Liver (tissue), 3 donors: Measurements from ENCODE around the gene RUNX1.

Experiments used
- FOXA1 ChIP-seq: IDR thresholded peaks from 2 replicates; pipeline ENCODE4 v1.6.1; 2016; ENCODE audit warnings: antibody characterized with exemption
- GABPA ChIP-seq, 2 donors: IDR thresholded peaks in 1 of 2; conservative IDR thresholded peaks in 1 of 2; 2 replicates each; pipeline ENCODE4 v1.6.1; 2016; ENCODE audit warnings: antibody characterized with exemption in 2 of 2, mild to moderate bottlenecking in 1 of 2, moderate library complexity in 1 of 2
- HNF4A ChIP-seq, 2 donors: conservative IDR thresholded peaks; 2 replicates each; pipeline ENCODE4 v1.6.1; 2016; ENCODE audit warnings: antibody characterized with exemption in 2 of 2, mild to moderate bottlenecking in 2 of 2
- JUND ChIP-seq, 2 donors: IDR thresholded peaks; 2 replicates each; pipeline ENCODE4 v1.6.1; 2016; ENCODE audit warnings: antibody characterized with exemption in 2 of 2
- NR2F2 ChIP-seq: IDR thresholded peaks from 2 replicates; pipeline ENCODE4 v1.6.1; 2016; ENCODE audit warnings: antibody characterized with exemption
- RAD21 ChIP-seq, 2 donors: IDR thresholded peaks; 2 replicates each; pipeline ENCODE4 v1.6.1; 2016; ENCODE audit warnings: antibody characterized with exemption in 2 of 2, mild to moderate bottlenecking in 2 of 2
- TAF1 ChIP-seq: conservative IDR thresholded peaks from 2 replicates; pipeline ENCODE4 v1.6.1; 2016; ENCODE audit warnings: antibody characterized with exemption, mild to moderate bottlenecking
- YY1 ChIP-seq: IDR thresholded peaks from 2 replicates; pipeline ENCODE4 v1.6.1; 2016; ENCODE audit warnings: antibody characterized with exemption, mild to moderate bottlenecking
- TF ChIP-seq, protein P1 (sequence below): fragments of 150-350 bp; IDR thresholded peaks from 2 replicates; pipeline ENCODE4 v1.5.1; 2017; ENCODE audit warnings: improper control_type of control experiment, low read depth, low read length; ENCODE audit not compliant: missing input control
- TF ChIP-seq, protein P2 (sequence below): IDR thresholded peaks from 2 replicates; pipeline ENCODE4 v1.6.1; 2016; ENCODE audit warnings: antibody characterized with exemption, mild to moderate bottlenecking
- TF ChIP-seq, protein P3 (sequence below): IDR thresholded peaks from 2 replicates; pipeline ENCODE4 v1.6.1; 2016; ENCODE audit warnings: antibody characterized with exemption
- TF ChIP-seq, protein P4 (sequence below): IDR thresholded peaks from 2 replicates; pipeline ENCODE4 v1.6.1; 2016; ENCODE audit warnings: antibody characterized with exemption
- donor health status: healthy.
- donor health status: healthy.

DNA sequence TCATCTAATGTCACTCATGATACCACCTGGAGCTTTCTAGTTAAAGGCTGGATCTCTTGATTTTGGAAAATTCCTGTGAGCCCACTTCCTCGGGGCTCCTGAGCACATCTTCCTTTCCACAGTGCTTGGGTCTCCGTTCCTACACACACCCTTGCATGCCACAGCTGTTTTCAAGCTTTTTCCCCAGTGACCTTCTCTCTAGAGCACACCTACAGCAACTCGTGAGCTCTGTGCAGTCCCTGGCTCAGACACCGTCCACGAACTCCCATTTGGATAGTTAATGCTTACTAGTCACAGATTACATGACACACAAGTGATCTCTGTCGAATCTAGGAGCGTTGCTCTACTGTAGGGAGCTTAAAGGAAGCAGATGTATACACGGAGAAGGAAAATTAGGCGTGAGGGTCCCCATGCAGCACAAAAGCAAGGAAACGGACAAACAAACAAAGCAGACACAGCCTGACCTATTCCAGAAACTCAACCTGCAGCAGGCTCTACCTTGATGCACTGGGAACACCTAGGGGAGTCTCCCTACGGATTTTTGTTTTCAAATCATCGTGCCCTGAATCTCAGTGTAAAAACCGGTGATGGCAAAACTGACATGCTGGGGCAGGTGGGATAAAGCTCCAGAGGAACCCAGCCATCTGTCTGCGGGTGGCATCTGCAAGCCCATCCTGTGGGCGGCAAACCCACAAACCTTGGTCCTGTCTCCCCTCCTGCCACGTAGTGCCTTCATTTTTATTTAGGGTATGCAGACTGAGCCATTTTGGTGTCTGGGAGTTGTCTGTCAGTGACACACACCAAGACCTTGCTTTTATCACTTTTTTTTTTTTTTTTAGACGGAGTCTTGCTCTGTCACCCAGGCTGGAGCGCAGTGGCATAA lies 177.8 kb downstream of the RUNX1 start:
- TF ChIP-seq, protein P1, sequence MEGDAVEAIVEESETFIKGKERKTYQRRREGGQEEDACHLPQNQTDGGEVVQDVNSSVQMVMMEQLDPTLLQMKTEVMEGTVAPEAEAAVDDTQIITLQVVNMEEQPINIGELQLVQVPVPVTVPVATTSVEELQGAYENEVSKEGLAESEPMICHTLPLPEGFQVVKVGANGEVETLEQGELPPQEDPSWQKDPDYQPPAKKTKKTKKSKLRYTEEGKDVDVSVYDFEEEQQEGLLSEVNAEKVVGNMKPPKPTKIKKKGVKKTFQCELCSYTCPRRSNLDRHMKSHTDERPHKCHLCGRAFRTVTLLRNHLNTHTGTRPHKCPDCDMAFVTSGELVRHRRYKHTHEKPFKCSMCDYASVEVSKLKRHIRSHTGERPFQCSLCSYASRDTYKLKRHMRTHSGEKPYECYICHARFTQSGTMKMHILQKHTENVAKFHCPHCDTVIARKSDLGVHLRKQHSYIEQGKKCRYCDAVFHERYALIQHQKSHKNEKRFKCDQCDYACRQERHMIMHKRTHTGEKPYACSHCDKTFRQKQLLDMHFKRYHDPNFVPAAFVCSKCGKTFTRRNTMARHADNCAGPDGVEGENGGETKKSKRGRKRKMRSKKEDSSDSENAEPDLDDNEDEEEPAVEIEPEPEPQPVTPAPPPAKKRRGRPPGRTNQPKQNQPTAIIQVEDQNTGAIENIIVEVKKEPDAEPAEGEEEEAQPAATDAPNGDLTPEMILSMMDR, result no peak
- TF ChIP-seq, protein P2, sequence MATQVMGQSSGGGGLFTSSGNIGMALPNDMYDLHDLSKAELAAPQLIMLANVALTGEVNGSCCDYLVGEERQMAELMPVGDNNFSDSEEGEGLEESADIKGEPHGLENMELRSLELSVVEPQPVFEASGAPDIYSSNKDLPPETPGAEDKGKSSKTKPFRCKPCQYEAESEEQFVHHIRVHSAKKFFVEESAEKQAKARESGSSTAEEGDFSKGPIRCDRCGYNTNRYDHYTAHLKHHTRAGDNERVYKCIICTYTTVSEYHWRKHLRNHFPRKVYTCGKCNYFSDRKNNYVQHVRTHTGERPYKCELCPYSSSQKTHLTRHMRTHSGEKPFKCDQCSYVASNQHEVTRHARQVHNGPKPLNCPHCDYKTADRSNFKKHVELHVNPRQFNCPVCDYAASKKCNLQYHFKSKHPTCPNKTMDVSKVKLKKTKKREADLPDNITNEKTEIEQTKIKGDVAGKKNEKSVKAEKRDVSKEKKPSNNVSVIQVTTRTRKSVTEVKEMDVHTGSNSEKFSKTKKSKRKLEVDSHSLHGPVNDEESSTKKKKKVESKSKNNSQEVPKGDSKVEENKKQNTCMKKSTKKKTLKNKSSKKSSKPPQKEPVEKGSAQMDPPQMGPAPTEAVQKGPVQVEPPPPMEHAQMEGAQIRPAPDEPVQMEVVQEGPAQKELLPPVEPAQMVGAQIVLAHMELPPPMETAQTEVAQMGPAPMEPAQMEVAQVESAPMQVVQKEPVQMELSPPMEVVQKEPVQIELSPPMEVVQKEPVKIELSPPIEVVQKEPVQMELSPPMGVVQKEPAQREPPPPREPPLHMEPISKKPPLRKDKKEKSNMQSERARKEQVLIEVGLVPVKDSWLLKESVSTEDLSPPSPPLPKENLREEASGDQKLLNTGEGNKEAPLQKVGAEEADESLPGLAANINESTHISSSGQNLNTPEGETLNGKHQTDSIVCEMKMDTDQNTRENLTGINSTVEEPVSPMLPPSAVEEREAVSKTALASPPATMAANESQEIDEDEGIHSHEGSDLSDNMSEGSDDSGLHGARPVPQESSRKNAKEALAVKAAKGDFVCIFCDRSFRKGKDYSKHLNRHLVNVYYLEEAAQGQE, result no peak
- TF ChIP-seq, protein P3, sequence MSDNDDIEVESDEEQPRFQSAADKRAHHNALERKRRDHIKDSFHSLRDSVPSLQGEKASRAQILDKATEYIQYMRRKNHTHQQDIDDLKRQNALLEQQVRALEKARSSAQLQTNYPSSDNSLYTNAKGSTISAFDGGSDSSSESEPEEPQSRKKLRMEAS, result no peak
- TF ChIP-seq TAF1 (no peak), RAD21 (IDR thresholded peaks at IDR 0.05) (no peak), GABPA (IDR thresholded peaks at IDR 0.05 in 1 of 2, conservative IDR thresholded peaks at IDR 0.05 in 1 of 2) (no peak), FOXA1 (no peak), YY1 (no peak), NR2F2 (no peak), JUND (IDR thresholded peaks at IDR 0.05) (no peak), HNF4A (conservative IDR thresholded peaks at IDR 0.05) (no peak)
- TF ChIP-seq, protein P4, sequence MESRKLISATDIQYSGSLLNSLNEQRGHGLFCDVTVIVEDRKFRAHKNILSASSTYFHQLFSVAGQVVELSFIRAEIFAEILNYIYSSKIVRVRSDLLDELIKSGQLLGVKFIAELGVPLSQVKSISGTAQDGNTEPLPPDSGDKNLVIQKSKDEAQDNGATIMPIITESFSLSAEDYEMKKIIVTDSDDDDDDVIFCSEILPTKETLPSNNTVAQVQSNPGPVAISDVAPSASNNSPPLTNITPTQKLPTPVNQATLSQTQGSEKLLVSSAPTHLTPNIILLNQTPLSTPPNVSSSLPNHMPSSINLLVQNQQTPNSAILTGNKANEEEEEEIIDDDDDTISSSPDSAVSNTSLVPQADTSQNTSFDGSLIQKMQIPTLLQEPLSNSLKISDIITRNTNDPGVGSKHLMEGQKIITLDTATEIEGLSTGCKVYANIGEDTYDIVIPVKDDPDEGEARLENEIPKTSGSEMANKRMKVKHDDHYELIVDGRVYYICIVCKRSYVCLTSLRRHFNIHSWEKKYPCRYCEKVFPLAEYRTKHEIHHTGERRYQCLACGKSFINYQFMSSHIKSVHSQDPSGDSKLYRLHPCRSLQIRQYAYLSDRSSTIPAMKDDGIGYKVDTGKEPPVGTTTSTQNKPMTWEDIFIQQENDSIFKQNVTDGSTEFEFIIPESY, result no peak
